T-helper 1 cell (primary cell): Measurements from ENCODE around the gene CARMIL1.

ENCODE experiments used
- DNase-seq, 5 donors: peaks; one replicate each; pipeline ENCODE4 v3.0.0-alpha.2; 2012 to 2020

CARMIL1 gene

DNA sequence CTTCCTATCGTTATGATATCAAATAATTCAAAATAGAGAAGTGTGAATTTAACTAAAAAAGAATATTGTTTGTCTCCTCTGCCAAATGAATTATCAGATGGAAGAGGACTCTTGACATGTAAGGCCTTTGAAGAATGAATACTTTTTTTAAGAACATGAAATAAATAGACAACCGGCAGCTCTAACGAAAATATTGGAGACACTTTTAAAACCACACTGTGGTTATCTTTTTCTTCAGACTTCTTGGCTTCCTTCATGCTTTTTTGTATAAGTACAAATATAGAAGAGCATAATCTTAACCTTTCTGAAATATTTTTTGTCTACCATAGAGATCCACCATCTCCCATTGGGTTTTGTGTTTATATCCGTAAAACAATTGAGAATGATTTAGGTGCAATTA lies 257.6 kb downstream of the CARMIL1 start:
- no peak for DNase-seq

DNA sequence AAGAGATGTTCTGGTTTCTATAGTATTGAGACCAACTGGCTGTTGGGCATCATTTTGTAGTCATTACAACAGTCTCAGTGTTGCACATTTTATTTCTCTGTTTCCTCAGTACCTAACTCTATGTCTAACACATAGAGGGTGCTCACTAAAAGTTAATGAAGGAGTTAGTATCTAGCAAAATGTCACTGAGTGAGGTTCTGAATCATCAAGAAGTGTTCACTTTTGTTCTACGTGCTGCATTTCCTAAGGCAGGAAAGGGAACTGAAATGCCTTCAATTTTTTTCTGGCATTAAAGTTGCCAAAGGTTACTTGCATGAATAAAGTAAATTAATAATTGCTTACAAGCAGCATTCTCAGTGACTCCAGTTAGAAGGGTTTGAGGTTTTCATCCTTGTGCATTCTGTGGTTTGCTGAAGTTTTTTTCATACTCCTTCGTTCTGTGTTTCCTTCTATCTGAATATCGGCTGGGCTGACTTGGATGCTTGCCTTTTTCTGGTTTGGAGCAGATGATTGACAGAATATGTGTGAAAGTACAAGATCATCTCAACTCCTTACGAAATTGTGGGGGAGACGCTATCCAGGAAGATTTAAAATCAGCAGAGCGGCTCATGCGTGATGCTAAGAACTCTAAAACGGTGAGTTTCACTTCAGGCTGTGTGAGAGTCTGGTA lies 258.3 kb downstream of the CARMIL1 start:
- no peak for DNase-seq

DNA sequence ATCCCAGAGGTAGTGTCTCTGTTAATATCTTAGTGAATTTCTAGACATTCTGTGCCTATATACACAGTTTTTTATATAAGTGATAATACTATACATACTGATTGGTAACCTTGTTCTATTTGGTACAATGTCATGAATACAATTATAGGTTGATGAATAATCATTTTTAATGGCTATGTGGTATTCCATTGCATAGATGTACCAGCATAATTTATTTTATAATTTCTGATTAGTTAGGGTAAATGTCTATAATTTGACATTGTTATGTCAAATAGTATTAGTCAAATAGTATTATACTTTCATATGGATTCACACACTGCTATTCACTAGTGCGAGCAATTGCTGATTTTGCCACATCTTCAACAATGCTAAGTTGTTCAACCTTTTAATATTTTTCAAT lies 262.1 kb downstream of the CARMIL1 start:
- DNase-seq = no peak

DNA sequence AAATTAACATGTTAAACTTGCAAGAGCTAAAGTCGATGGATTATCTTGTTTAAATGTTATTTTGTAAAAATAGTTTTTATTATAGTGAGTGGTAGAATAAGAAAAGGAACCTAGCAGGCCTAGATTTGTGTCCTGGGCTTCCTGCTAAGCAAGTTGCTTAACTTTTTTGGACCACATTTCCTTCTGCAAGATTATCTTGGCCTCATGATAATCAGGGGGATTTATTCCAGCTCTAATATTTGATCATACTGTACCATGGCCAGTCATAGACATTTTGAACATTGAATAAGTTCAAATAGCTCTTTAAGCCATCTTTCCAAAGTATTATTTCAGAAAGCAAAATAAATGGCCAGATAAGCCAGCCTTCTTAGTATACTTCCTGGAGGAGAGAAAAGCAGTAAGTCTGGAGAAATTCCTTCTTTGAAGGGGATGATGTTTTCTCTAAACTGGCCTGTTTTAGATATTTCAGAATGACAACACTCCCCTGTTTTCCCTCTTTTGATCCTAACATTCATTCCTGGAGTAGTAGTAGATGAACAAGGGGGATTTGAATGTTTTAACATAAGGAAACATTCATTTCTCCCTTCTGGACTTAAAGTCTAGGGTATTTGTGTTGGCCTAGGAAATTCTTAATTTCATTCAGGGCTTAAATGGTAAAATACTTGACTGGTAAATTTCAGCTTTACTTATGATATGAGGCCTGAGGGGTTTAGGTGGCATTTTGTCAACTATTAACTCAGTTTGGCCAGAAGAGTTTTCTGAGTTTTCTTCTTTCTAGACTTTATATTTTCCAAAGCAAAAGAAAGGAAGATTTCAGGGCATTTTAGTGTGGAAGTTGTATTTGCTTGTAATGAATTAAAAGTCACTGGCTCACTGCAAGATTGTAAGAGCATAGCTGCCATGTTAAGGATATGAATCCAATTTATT lies 264.1 kb downstream of the CARMIL1 start:
- no peak for DNase-seq

DNA sequence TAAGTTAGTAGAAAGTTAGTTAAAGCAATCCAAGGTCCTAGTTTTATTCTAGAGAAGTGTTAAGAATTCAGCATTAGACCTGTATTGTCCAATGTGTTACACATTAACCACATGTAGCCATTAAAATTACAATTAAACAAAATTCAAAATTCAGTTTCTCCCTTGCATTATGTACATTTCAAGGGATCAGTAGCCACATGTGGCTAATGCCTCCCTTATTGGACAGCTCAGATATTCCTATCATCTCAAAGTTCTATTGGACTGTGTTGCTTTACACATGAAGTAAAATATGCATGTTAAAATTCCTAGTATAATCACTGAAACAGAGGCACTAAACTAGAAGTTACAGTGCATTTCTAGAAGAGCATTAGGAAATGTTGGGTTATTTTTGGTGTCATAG lies 265.7 kb downstream of the CARMIL1 start:
- no peak for DNase-seq

DNA sequence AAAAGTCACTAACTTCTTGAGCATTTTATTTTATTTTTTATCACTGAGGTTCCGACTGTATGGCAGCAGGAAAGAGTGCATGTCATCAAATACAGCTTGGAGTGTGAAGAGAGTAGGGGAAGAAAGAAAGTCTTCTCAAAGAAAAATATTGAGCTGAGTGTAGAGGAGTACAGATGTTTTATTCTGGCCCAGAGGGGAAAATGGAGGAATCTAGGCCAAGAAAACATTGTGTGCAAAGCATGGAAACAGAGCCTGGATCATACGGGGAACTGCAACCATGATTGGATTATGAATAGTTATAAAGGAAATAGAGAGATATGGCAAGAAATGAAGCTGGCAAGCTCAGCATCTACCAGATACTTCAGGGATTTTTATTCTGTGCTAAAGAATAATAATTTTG lies 268.6 kb downstream of the CARMIL1 start:
- DNase-seq = no peak

DNA sequence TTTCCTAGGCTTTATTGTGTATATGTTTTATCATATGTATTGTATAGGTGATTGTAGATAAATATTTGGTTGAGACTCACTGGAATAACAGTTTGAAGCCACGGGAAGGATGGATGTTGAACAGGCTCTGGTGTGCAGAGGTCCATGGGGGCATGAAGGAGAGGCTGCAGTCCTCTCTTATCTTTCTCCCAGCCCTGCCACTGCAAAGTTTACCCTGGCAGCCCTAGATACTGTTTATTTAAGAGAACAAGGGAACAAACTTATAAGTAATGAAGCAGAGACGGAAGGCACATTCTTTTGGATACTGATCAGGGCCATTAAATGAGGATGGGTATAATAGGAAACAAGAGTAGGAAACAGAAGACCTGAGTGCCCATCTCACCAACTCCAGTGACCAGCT lies 269.3 kb downstream of the CARMIL1 start:
- no peak for DNase-seq

DNA sequence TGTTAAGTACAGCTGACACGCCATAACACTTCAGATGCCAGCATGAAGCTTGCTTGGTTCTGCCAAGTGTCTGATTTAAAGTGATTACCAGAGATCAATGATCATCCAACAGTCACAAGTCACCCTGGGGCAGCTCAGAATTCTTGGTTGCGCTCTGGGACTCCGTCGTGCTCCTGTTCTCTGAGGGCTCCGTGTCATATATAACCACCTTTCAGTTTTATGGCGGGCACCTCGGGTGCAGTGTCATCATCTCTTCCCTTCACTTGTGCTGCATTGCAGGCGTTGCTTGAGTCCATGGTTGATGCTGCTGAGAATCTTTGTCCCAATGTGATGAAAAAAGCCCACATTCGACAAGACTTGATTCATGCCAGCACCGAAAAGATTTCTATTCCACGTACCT lies 271.5 kb downstream of the CARMIL1 start:
- no peak for DNase-seq

DNA sequence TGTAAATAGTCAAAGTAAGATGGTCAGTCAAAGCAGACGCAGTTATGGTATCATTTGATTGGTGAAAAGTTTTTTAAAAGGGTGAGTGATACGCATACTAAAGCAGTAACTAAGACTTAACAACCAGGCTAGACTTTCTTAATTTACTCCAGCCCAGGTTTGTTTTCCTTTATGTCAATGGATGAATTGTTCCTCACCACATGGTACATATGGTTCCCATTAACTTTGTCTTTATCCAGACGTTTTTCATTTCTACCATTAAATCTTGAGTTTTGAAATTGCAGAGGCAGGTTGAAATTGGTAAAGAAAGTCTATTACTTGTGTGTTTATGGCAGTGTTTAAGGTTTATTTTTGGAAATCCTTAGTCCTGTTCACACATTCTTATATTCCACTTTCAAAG lies 274.3 kb downstream of the CARMIL1 start:
- DNase-seq = no peak

DNA sequence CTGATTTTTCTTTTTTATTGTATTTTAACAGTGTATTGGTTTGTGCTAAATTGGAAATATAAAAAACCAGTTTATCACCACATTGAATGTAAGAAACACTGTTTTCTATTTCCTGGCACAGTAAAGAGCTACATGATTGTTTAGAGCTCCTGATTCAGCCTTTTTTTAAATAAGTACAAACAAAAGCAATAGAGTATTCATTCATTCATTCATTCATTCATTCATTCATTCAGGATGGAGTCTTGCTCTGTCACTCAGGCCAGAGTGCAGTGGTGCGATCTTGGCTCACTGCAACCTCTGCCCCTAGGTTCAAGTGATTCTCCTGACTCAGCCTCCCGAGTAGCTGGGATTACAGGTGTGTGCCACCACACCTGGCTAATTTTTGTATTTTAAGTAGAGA lies 276.0 kb downstream of the CARMIL1 start:
- no peak for DNase-seq

DNA sequence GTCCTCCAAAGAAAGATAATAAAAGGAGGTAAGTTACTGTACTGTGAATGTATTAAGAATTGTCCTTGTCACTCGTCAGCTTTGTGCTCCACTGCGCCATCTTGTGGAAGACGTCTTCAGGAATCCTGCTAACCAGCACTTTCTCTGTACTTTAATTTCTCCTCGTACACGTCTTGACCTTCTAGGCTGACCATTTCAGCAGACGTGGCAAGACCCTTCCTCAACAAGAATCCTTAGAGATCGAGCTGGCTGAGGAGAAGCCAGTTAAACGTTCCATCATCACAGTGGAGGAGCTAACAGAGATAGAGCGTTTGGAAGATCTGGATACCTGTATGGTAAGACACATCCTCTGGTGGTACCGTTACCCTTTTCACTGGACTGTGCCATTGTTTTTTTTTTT lies 277.3 kb downstream of the CARMIL1 start:
- DNase-seq = peak; percentile 37 to 74 (median 65)

DNA sequence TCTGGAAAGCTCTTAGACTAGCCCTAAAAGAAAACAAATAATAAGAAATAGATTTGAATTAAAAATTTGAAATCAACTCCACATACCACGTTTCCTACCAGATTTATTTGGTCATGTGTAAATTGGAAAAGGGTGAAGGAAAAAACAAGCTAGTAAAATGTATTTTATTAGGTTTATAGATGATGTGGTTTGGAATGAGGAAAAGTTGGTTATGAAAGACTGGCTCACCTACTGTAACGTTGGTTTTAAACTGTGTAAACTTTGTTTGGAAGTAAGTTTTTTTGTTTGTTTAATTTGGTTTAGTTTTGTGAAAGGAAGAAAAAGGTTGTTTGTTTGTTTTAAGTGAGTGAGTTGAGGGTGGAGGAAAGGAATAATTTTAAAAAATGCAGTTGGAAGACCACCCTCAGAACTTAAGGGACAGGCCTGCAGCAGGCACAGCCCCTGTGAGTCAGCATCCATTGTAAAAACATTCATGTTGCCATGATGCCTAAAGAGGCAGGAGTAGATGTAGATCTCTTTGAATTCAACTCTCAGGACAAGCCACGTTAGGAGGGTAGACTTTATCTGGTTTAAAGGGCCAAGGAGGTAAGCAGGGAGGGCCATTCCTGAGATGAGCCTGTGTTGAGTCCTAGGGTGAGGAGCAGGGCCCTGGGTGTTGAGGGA lies 279.1 kb downstream of the CARMIL1 start:
- DNase-seq = no peak

DNA sequence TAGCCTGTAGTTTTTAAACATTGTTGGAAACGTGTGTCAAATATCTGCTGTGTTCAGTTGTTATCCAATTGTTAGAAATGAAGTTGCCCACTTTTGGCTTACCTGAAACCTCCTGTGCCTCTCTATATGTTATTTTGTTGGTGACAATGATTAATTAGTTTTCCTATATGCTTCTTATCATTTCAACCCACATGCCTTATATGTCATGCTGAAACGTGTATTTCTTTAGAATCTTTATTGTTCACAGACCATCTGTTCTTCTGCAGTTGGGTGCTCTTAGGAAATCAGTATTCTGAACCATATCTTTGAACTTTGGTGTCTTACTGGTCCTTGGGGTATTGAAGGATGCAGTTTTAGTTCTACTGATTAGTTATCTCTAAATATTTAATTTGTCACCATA lies 281.7 kb downstream of the CARMIL1 start:
- DNase-seq = no peak

DNA sequence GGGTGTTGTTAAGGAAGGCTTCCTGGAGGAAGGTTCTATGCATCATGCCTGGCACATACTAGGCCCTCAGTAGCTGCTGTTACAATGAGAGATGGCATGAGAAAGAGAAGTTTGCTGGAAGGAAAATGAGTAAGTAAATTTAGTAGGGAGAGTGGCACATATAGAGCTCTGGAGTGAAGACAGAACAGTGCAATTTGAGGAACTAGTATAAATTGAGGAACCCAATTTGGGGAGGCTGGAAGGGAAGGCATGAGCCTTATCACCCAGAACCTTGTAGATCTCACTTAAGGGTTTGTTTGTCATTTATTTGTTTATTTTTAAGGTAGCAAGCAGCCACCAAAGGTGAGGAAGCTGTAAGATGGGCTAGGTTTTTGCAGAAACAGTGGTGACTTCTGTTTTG lies 285.8 kb downstream of the CARMIL1 start:
- no peak for DNase-seq

DNA sequence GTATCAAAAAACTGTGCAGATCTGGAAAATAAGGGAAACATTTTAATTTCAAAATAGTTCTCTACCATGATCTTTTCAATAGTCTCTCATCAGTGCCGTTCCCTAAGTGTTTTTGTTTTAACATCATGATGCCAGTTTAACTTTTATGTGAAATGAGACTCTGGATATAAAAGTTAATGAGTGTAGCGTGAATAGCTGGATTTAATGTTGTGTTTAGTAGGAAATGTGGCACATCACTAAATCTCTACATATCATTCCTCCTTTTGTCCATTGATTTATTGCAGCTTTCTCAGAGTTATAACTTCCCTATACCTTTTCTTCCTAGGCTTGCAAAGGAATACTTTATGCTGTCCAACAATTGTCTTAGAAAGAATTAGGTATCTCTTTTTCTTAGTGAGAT lies 291.4 kb downstream of the CARMIL1 start:
- no peak for DNase-seq

DNA sequence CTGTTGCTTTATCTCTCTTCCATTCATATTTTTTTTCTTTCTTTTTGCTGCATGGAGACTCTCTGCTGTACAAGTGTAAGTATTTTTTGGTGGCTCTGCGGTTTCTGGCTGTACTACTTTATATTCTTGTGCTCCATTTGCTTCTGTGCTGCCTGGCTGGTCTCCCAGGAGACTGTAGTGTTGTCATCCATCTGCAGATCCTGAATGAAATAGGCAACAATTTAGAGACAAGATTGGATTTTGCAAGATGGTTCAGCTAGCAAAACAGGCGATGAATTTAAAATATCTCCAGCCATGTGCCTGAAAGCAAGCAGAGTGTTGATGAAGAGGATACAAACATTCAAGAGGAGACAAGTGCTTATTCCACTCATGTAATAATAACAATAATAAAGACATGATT lies 297.7 kb downstream of the CARMIL1 start:
- DNase-seq = no peak

DNA sequence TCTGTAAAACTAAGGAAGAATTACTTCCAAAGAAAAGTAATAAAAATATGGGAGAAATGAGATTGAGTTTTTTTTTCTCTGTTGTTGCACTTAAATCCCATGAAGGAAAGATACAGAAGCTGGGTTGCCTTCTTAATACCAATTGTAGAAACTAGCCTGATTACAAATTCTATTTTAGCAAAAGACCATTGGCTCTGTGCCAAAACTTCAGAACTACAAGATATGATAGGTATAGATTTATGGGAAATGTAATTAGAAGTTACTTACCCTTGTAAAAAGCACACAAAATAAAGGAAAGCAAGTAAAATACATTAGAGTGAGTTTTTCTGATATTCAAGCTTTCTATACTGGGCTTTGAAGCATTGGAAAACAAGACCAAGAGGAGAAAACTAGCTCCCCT lies 299.4 kb downstream of the CARMIL1 start:
- DNase-seq = no peak

DNA sequence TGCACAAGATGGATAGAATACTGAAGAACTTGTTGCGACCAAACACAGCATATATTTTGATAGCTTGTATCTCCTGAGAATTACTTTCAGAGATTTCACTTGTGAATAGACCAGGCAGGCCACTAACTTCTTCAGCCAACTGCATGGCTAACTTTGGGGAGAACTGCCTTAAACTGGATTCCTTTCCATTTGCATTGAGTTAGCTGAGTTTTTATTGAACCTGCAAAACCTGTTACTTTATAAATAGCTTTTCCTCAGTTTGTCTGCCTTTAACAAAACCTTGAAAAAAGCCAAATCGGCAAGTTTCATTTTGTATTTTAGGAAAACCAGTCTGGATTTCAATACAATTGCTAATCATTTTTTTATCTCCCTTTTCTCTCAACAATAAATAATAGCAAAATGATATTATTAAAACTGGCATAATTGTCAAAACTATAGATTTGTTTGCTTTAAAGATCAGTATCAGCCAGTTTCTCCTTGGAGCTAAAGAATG lies 300.3 kb downstream of the CARMIL1 start:
- no peak for DNase-seq

DNA sequence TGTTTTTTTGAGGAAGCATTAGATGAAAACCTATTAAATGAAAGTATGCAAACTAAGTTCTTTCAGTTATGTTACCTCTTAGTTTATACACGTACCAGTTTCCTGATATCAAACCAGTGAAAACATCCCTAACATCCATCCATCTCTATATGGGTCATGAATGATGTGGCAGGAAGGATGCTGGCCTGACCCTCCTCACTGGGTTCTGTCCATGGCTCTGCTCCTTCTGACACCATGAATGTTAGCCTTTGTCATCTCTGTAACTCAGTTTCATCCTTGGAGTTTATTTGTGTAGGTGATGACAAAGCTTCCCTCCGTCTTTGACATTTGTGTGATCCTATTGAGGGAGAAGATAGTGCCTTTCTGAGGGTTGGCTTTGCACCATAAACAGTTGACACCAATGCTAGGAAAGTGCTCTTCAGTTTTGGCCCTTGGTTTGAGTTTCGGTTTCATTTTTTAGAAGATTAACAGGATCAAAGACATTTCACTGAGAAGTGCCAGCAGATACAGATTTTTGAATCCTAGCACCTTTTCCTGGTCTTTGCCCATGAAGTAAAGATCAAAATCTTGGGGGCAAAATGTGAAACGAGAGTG lies 300.8 kb downstream of the CARMIL1 start:
- peak in 1 of 5 donors; percentile 32 for DNase-seq

DNA sequence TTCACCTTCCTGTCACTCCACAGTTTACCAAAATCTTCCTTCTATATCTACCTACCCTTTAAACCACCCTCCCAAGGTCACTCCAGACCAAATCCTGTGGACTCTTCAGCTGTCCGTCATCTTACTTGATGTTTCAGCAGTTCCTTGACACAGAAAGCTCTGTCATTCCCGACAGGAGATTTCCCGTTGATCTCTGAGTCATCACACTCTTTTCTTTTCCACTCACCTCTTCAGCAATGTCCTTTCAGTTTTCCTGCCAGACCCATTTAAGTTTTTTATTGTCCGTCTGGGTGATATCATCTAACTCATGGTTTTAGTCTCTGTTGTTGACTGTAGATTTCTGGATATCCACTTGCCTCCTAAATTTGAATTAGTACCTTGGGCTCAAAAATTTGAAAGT lies 302.9 kb downstream of the CARMIL1 start:
- no peak for DNase-seq

DNA sequence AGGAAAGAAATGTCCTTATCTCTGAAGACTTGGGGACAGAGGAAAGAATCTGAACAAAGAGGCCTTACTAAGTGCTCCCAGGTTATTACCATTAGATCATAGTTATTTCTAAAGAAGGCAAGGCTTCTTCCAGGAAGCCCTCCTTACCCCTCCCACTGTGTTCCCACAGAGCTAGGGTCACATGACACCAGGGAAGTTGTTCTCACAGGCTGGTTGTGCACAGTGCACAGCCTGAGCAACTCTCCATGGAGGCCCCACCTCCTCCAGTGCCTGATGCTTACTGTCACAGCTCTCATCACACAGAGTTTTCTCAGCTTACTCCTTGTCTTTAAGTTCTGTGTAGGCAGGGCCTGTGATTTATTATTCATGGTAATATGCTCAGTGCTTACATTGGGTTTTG lies 303.9 kb downstream of the CARMIL1 start:
- peak in 1 of 5 donors; percentile 52 for DNase-seq

DNA sequence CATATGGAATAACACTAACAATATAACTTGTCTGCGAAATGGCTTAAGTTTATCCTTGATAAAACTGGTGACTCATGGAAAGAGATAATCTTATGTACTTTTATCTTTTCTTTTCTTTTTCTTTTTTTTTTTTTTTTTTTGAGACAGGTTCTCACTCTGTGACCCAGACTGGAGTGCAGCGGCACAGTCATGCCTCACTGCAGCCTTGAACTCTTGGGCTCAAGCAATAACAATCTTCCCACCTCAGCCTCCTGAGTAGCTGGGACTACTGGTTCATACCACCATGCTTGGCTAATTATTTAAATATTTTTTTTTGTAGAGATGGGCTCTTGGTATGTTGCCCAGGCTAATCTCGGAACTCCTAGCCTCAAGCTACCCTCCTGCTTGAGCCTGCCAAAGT lies 304.7 kb downstream of the CARMIL1 start:
- no peak for DNase-seq

DNA sequence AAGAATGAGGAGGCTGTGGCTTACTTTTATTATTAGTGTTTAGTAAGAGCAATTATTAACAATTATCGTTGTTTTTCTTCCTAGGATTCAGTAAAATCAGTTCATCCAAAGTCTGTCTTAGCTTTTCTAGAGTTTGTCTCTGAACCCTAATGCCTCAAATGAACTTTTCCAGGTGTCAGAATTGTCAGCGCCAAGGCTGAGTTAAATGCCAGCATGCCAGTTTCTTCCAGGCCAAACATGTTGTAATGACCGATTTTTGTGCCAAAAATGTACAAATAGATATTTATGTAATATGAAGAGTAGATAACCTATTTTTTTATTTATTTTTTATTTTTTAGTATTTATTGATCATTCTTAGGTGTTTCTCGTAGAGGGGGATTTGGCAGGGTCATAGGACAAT lies 306.1 kb downstream of the CARMIL1 start:
- no peak for DNase-seq
